H9 (cell line): ENCODE data around the gene ANO10. TPM values are rescaled to one million over a fixed set of nuclear protein-coding genes. Genes with fewer than 3 reads are reported as not detected.

ENCODE experiments used
- DNase-seq: peaks from one replicate; pipeline ENCODE4 v3.0.0-alpha.2; 2017
- H2AFZ ChIP-seq: one replicate; pipeline ENCODE4 v1.6.1; 2013; ENCODE audit warnings: mild to moderate bottlenecking, low read length, control low read depth, moderate library complexity
- H2AK5ac ChIP-seq: 2 replicates; pipeline ENCODE4 v1.6.1; 2013; ENCODE audit warnings: low read length, control low read depth, mixed read lengths; ENCODE audit not compliant: insufficient read length
- H2BK120ac ChIP-seq: one replicate; pipeline ENCODE4 v1.6.1; 2013; ENCODE audit warnings: low read depth, mild to moderate bottlenecking, low read length, control low read depth, inconsistent platforms; ENCODE audit not compliant: poor library complexity, severe bottlenecking
- H2BK12ac ChIP-seq: 2 replicates; pipeline ENCODE4 v1.6.1; 2013; ENCODE audit warnings: low read length, control low read depth, mixed read lengths, low read depth; ENCODE audit not compliant: insufficient read length
- H2BK15ac ChIP-seq: 2 replicates; pipeline ENCODE4 v1.6.1; 2013; ENCODE audit warnings: low read depth, low read length, control low read depth
- H2BK20ac ChIP-seq: one replicate; pipeline ENCODE4 v1.6.1; 2013; ENCODE audit warnings: low read depth, mild to moderate bottlenecking, low read length, control low read depth, inconsistent platforms; ENCODE audit not compliant: poor library complexity, severe bottlenecking
- H2BK5ac ChIP-seq: 2 replicates; pipeline ENCODE4 v1.6.1; 2013; ENCODE audit warnings: low read length, control low read depth, mixed read lengths; ENCODE audit not compliant: insufficient read length
- H3K14ac ChIP-seq: 2 replicates; pipeline ENCODE4 v1.6.1; 2013; ENCODE audit warnings: low read length, control low read depth; ENCODE audit not compliant: insufficient read depth
- H3K18ac ChIP-seq: 2 replicates; pipeline ENCODE4 v1.6.1; 2013; ENCODE audit warnings: low read depth, mild to moderate bottlenecking, mixed read lengths, low read length, control low read depth; ENCODE audit not compliant: insufficient read length
- H3K23ac ChIP-seq: 2 replicates; pipeline ENCODE4 v1.6.1; 2013; ENCODE audit warnings: low read length, control low read depth, mixed read lengths, low read depth; ENCODE audit not compliant: insufficient read length
- H3K23me2 ChIP-seq: 2 replicates; pipeline ENCODE4 v1.6.1; 2013; ENCODE audit warnings: low read depth, mild to moderate bottlenecking, mixed read lengths, low read length, control low read depth; ENCODE audit not compliant: insufficient read length, poor library complexity, severe bottlenecking
- H3K27ac ChIP-seq: 2 replicates; pipeline ENCODE4 v1.5.1; 2013; ENCODE audit warnings: low read length, control low read depth, mixed read lengths, low read depth; ENCODE audit not compliant: insufficient read length
- H3K27me3 ChIP-seq: 2 replicates; pipeline ENCODE4 v1.6.1; 2013; ENCODE audit warnings: low read length, control low read depth, inconsistent platforms; ENCODE audit not compliant: insufficient read depth
- H3K4ac ChIP-seq: 2 replicates; pipeline ENCODE4 v1.6.1; 2013; ENCODE audit warnings: low read depth, mild to moderate bottlenecking, control low read depth, inconsistent platforms, low read length, moderate library complexity
- H3K4me1 ChIP-seq: 2 replicates; pipeline ENCODE4 v1.6.1; 2013; ENCODE audit warnings: low read length, control low read depth, inconsistent platforms; ENCODE audit not compliant: insufficient read depth
- H3K4me2 ChIP-seq: 2 replicates; pipeline ENCODE4 v1.6.1; 2013; ENCODE audit warnings: low read length, control low read depth, mixed read lengths; ENCODE audit not compliant: insufficient read length, insufficient read depth
- H3K56ac ChIP-seq: 2 replicates; pipeline ENCODE4 v1.6.1; 2013; ENCODE audit warnings: low read depth, mild to moderate bottlenecking, mixed read lengths, low read length, control low read depth; ENCODE audit not compliant: insufficient read length
- H3K79me1 ChIP-seq: 2 replicates; pipeline ENCODE4 v1.6.1; 2013; ENCODE audit warnings: low read depth, mild to moderate bottlenecking, moderate library complexity, low read length, control low read depth, inconsistent platforms; ENCODE audit not compliant: insufficient read depth, poor library complexity, severe bottlenecking
- H3K79me2 ChIP-seq: 2 replicates; pipeline ENCODE4 v1.6.1; 2013; ENCODE audit warnings: low read length, control low read depth, inconsistent platforms; ENCODE audit not compliant: insufficient read depth
- H3K9ac ChIP-seq: 2 replicates; pipeline ENCODE4 v1.6.1; 2013; ENCODE audit warnings: low read length, control low read depth, mixed read lengths; ENCODE audit not compliant: insufficient read length; ENCODE audit errors: extremely low read depth
- H3K9me3 ChIP-seq: one replicate; pipeline ENCODE4 v1.6.1; 2013; ENCODE audit warnings: low read depth, low read length, inconsistent platforms; ENCODE audit not compliant: control insufficient read depth
- H3T11ph ChIP-seq: one replicate; pipeline ENCODE4 v1.6.1; 2013; ENCODE audit warnings: mild to moderate bottlenecking, low read length, control low read depth, inconsistent platforms
- H4K20me1 ChIP-seq: one replicate; pipeline ENCODE4 v1.6.1; 2013; ENCODE audit not compliant: control insufficient read depth, insufficient read length, insufficient read depth
- H4K5ac ChIP-seq: 2 replicates; pipeline ENCODE4 v1.6.1; 2013; ENCODE audit warnings: low read depth, mild to moderate bottlenecking, mixed read lengths, low read length, control low read depth; ENCODE audit not compliant: insufficient read length
- H4K8ac ChIP-seq: replicated peaks from 2 replicates; pipeline ENCODE4 v1.6.1; 2013; ENCODE audit warnings: low read length, control low read depth, mixed read lengths, low read depth; ENCODE audit not compliant: insufficient read length
- H4K91ac ChIP-seq: 2 replicates; pipeline ENCODE4 v1.6.1; 2013; ENCODE audit warnings: low read depth, mild to moderate bottlenecking, moderate library complexity, mixed read lengths, low read length, control low read depth; ENCODE audit not compliant: insufficient read length
- H3K27ac Mint-ChIP-seq, 3 experiments: 2 replicates in 2 of 3; 3 replicates in 1 of 3; pipeline ENCODE4 v1.8.0; 2020 to 2021; ENCODE audit warnings: mixed read lengths in 3 of 3, mild to moderate bottlenecking in 1 of 3, moderate library complexity in 1 of 3
- H3K27me3 Mint-ChIP-seq: 2 replicates; pipeline ENCODE4 v1.8.0; 2021; ENCODE audit warnings: low read depth, mild to moderate bottlenecking, moderate library complexity, mixed read lengths
- H3K36me3 Mint-ChIP-seq, 3 experiments: 2 replicates in 2 of 3; 3 replicates in 1 of 3; pipeline ENCODE4 v1.8.0; 2020 to 2021; ENCODE audit warnings: low read depth in 3 of 3, mixed read lengths in 3 of 3; ENCODE audit not compliant: insufficient read depth in 1 of 3
- H3K4me1 Mint-ChIP-seq, 2 experiments: 2 replicates each; pipeline ENCODE4 v1.8.0; 2020; ENCODE audit warnings: mixed read lengths in 2 of 2
- H3K4me3 Mint-ChIP-seq, 2 experiments: 2 replicates in 1 of 2; 3 replicates in 1 of 2; pipeline ENCODE4 v1.8.0; 2020 to 2021; ENCODE audit warnings: mild to moderate bottlenecking in 2 of 2, mixed read lengths in 2 of 2, moderate library complexity in 1 of 2
- H3K9me3 Mint-ChIP-seq, 2 experiments: 2 replicates in 1 of 2; 3 replicates in 1 of 2; pipeline ENCODE4 v1.8.0; 2020; ENCODE audit warnings: mild to moderate bottlenecking in 2 of 2, mixed read lengths in 2 of 2, moderate library complexity in 1 of 2
- CTCF ChIP-seq: fragments of 200-600 bp; sonication (generic); conservative IDR thresholded peaks from 3 replicates; pipeline ENCODE4 v1.8.0; 2021; ENCODE audit warnings: antibody characterized with exemption, mild to moderate bottlenecking
- WGBS: extraction: QIAGEN DNeasy Blood & Tissue Kit; methylation state at CpG from one replicate; pipeline ENCODE4 v1.1.7; 2013; ENCODE audit warnings: missing lambda C conversion rate, low lambda C conversion rate, mixed read lengths; ENCODE audit not compliant: insufficient read length; ENCODE audit errors: extremely low coverage; 5-methylcytosine and 5-hydroxymethylcytosine counted together
- total RNA-seq: library from RNA; stranded (reverse); gene quantifications from 2 replicates; pipeline ENCODE4 v1.2.1, GENCODE V29; 2021

The ANO10 gene
- total RNA-seq, 1 experiment from 2014 or later, result 38.7 TPM

DNA sequence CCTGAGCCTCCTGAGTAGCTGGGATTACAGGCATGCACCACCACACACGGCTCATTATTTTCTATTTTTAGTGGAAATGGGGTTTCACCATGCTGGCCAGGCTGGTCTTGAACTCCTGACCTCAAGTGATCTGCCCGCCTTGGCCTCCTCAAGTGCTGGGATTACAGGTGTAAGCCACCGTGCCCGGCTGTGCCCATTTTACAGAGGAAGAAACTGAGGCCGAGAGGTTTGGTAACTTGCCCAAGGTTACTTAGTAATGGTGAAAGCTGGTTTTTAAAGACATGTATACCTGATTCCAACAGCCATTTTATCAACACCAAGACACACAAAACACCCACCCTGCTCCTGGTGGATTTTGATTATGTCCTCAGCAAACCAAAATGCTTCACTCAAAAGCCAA, 206.7 kb downstream of the ANO10 start:
- WGBS, result no CpG with 5 or more reads among the region's 5 CpGs
- no peak overlapping the region for H4K91ac ChIP-seq
- H3K4me1 Mint-ChIP-seq, result 0 out of 4 replicates have a peak, but pooled peaks cover 0 to 2% of the 10 kb centered on the region in 2 experiments
- H3K79me2 ChIP-seq, result no peaks in the 10 kb centered on the region
- no peak overlapping the region for H3K18ac ChIP-seq
- H3K4ac ChIP-seq, result no peak overlapping the region
- H3K23me2 ChIP-seq, result no peaks in the 10 kb centered on the region
- H3K27ac Mint-ChIP-seq, result no peak overlapping the region
- H3K27me3 Mint-ChIP-seq, result no peaks in the 10 kb centered on the region
- H3K79me1 ChIP-seq, result no peaks in the 10 kb centered on the region
- no peak overlapping the region for H2BK5ac ChIP-seq
- H3K14ac ChIP-seq, result no peak overlapping the region
- H2BK120ac ChIP-seq, result no peak overlapping the region
- H3K27ac ChIP-seq, result no peak overlapping the region
- no peaks in the 10 kb centered on the region for H3K4me1 ChIP-seq
- H3K9me3 ChIP-seq, result no peaks in the 10 kb centered on the region
- H4K20me1 ChIP-seq, result no peaks in the 10 kb centered on the region
- H3K9ac ChIP-seq, result no peak overlapping the region
- no peak overlapping the region for H3K4me2 ChIP-seq
- no peak overlapping the region for H4K5ac ChIP-seq
- H2AK5ac ChIP-seq, result no peak overlapping the region
- no peak overlapping the region for H4K8ac ChIP-seq
- H3K36me3 Mint-ChIP-seq, result peaks cover 0 to under 1% (median under 1%) of the 10 kb centered on the region in 3 experiments; a peak in 1 of 7 replicates
- no peak overlapping the region for H3K4me3 Mint-ChIP-seq
- no peak overlapping the region for H2BK12ac ChIP-seq
- DNase-seq, result no peak
- no peak overlapping the region for H3K56ac ChIP-seq
- no peaks in the 10 kb centered on the region for H3K9me3 Mint-ChIP-seq
- H2AFZ ChIP-seq, result no peak overlapping the region
- H2BK15ac ChIP-seq, result no peak overlapping the region
- TF ChIP-seq CTCF, result no peak
- no peak overlapping the region for H3T11ph ChIP-seq
- no peaks in the 10 kb centered on the region for H3K27me3 ChIP-seq
- no peak overlapping the region for H3K23ac ChIP-seq
- no peak overlapping the region for H2BK20ac ChIP-seq
